ENCODE data around the gene PCDHGB5.

Gene PCDHGB5

DNA sequence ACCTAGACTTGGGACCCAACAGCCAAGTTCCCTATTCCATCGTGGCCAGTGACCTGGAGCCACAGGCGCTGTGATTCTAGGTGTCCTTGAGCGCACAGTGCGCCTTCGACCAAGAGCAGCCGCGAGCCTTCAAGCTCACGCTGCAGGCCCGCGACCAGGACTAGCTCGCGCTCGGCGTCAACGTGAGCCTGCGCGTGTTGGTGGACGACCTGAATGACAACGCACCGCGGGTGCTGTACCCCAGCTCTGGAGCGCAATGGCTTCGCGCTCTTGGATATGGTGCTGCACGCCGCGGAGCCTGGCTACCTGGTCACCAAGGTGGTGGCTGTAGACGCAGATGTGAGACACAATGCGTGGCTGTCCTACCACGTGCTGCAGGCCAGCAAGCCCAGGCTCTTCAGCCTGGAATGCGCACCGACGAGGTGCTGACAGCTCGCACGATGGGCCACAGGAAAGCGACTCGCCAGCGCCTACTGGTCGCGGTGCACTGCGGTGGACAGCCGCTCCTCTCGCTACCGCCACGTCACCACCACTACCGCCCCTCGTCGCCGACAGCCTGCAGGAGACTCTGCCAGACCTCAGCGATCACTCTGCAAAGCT lies 43.9 kb downstream of the PCDHGB5 start:
- H3K27ac ChIP-seq (ENCODE audit: low read depth, low read length) = no peak overlapping the region
- H3K27me3 ChIP-seq (ENCODE audit: control insufficient read depth in 1 of 2, insufficient read depth in 2 of 2, low read length in 2 of 2) = no peaks in the 10 kb centered on the region
- H3K9ac ChIP-seq (ENCODE audit: low read depth in 1 of 2, low read length in 2 of 2) = no peak overlapping the region
- no peak overlapping the region for H3K4me3 ChIP-seq (ENCODE audit: low read depth in 1 of 2, low read length in 2 of 2)
- H3K36me3 ChIP-seq (ENCODE audit: control insufficient read depth in 1 of 2, insufficient read depth in 2 of 2, low read length in 2 of 2) = no peaks in the 10 kb centered on the region
- peaks cover 9 to 17% of the 10 kb centered on the region in 2 donors for H3K9me3 ChIP-seq (ENCODE audit: control insufficient read depth in 1 of 2, low read length in 2 of 2)
- no peaks in the 10 kb centered on the region for H3K4me1 ChIP-seq (ENCODE audit: control insufficient read depth in 1 of 2, insufficient read depth in 2 of 2, low read length in 2 of 2)

Data from duodenal mucosa (tissue), 2 donors.